ENCODE data around the gene CACYBP.
A peak's percentile ranks its signal among the peaks of the same experiment; 100 is the strongest.

DNA sequence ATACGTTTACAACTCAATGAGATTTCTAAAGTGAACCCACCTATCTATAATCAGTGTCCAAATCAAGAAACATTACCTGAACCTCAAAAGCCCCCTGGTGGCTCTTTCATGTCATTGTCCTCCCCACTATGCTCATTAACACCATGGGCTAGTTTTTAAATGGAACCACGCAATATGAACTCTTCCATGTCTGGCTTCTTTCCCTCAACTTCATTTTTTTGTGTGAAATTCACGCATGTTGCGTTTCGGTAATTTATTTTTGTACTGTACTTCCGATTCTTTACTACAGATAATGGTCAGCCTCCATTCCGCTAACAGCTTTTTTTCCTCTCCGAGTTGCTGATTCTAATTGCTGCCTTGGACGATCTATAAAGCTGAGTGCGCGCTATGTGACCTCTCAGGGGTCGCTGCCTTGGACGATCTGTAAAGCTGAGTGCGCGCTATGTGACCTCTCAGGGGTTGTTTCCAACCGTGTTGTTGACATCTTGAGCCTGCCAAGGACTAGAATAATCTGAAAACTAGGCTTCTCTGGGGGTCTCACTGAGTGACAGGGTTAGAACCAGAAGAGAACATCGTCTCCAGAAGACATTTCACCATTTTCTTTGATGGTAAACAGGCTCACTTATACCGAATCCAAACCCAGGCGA is 1.1 kb upstream of the CACYBP start:
- no peak for TF ChIP-seq CREB1 (IDR thresholded peaks at IDR 0.05)
- TF ChIP-seq POLR2AphosphoS5 (IDR thresholded peaks at IDR 0.05; ENCODE audit: low read depth, low read length) = no peak
- TF ChIP-seq, protein P1, sequence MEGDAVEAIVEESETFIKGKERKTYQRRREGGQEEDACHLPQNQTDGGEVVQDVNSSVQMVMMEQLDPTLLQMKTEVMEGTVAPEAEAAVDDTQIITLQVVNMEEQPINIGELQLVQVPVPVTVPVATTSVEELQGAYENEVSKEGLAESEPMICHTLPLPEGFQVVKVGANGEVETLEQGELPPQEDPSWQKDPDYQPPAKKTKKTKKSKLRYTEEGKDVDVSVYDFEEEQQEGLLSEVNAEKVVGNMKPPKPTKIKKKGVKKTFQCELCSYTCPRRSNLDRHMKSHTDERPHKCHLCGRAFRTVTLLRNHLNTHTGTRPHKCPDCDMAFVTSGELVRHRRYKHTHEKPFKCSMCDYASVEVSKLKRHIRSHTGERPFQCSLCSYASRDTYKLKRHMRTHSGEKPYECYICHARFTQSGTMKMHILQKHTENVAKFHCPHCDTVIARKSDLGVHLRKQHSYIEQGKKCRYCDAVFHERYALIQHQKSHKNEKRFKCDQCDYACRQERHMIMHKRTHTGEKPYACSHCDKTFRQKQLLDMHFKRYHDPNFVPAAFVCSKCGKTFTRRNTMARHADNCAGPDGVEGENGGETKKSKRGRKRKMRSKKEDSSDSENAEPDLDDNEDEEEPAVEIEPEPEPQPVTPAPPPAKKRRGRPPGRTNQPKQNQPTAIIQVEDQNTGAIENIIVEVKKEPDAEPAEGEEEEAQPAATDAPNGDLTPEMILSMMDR (IDR thresholded peaks at IDR 0.05; ENCODE audit: control extremely low read depth in 1 of 3, insufficient read depth in 1 of 3, low read depth in 1 of 3, low read length in 3 of 3) = peak in 2 of 3 experiments; percentile 47 to 76; a peak in 3 of 4 replicates
- no peak; the same call in 1 of the 2 replicates for TF ChIP-seq PHF8 (conservative IDR thresholded peaks at IDR 0.05; ENCODE audit: low read depth, low read length)
